Glomerular endothelial cell (primary cell): ENCODE data around the gene TMEM198. TPM values are rescaled to one million over a fixed set of nuclear protein-coding genes. Genes with fewer than 3 reads are reported as not detected.

Source experiments
- DNase-seq: peaks from one replicate; pipeline ENCODE4 v3.0.0-alpha.2; 2011; ENCODE audit warnings: low read depth, low spot score; ENCODE audit errors: extremely low read depth
- total RNA-seq: library from RNA; depleted of rRNA; stranded (reverse); fragments of >200 nt; gene quantifications from 2 replicates; pipeline ENCODE4 v1.2.3, GENCODE V29; 2015

Gene TMEM198
- 0.05 and 0.29 TPM in 2 replicates for total RNA-seq

- DNase-seq, result no peak
Measured at GRCh38 chr2:219543596-219544358, at the start of gene TMEM198, which contains the start of gene CHPF. TSS of gene TMEM198 (plus strand) at chr2:219544028. CDS start at chr2:219544728, 700 bp downstream. TSS of gene CHPF (minus strand) at chr2:219543809. CDS start at chr2:219543538, 271 bp downstream.

- DNase-seq, result no peak
Measured at GRCh38 chr2:219494952-219495530, 48.8 kb upstream of the TMEM198 start.

GRCh38 chr2:219495531-219496122 lies 48.2 kb upstream of the TMEM198 start:
- DNase-seq, result no peak

GRCh38 chr2:219496247-219496824 lies 47.5 kb upstream of the TMEM198 start:
- no peak for DNase-seq

GRCh38 chr2:219496825-219497494 lies 46.9 kb upstream of the TMEM198 start:
- DNase-seq, result no peak

- DNase-seq, result no peak
Measured at GRCh38 chr2:219497495-219498279, 46.1 kb upstream of the TMEM198 start.

GRCh38 chr2:219498280-219499057 lies 45.4 kb upstream of the TMEM198 start, which contains the start of gene GMPPA:
TSS of gene GMPPA (plus strand) at chr2:219498891. CDS start at chr2:219499976, 1,085 bp downstream.
- DNase-seq, result peak; percentile 94

GRCh38 chr2:219499058-219499307 lies 44.8 kb upstream of the TMEM198 start:
- DNase-seq, result no peak

GRCh38 chr2:219499555-219499954 lies 44.3 kb upstream of the TMEM198 start:
- DNase-seq, result no peak

GRCh38 chr2:219500135-219500534 lies 43.7 kb upstream of the TMEM198 start:
- DNase-seq, result no peak

GRCh38 chr2:219501849-219502248 lies 42.0 kb upstream of the TMEM198 start:
- no peak for DNase-seq

GRCh38 chr2:219502618-219503017 lies 41.2 kb upstream of the TMEM198 start:
- no peak for DNase-seq

- DNase-seq, result no peak
Measured at GRCh38 chr2:219505585-219505984, 38.2 kb upstream of the TMEM198 start.

- no peak for DNase-seq
Measured at GRCh38 chr2:219506153-219506801, 37.6 kb upstream of the TMEM198 start.

- DNase-seq, result no peak
Measured at GRCh38 chr2:219506802-219507526, 36.9 kb upstream of the TMEM198 start.

GRCh38 chr2:219507581-219508443 lies 36.0 kb upstream of the TMEM198 start:
- no peak for DNase-seq

- no peak for DNase-seq
Measured at GRCh38 chr2:219508444-219508734, 35.4 kb upstream of the TMEM198 start.
